Smooth muscle cell (in vitro differentiated cells): ENCODE measurements around the gene ME3. TPM values are rescaled to one million over a fixed set of nuclear protein-coding genes. Genes with fewer than 3 reads are reported as not detected.
A peak's percentile ranks its signal among the peaks of the same experiment; 100 is the strongest.

ENCODE experiments used
- DNase-seq: peaks from one replicate; lab custom pipeline; 2025; ENCODE audit not compliant: unreplicated experiment; lab: John Stamatoyannopoulos, UW
- H2AFZ ChIP-seq: fragments of 200-600 bp; sonication (generic); 2 replicates; pipeline ENCODE4 v1.6.0; 2016; ENCODE audit warnings: antibody characterized with exemption, low read depth, mild to moderate bottlenecking
- H3F3A ChIP-seq: fragments of 200-600 bp; sonication (generic); 2 replicates; pipeline ENCODE4 v1.6.0; 2017; ENCODE audit warnings: antibody characterized with exemption, low read depth
- H3K27ac ChIP-seq: fragments of 200-600 bp; sonication (generic); 2 replicates; pipeline ENCODE4 v1.5.1; 2016; ENCODE audit warnings: low read depth, mild to moderate bottlenecking
- H3K27me3 ChIP-seq: fragments of 200-600 bp; sonication (generic); 2 replicates; pipeline ENCODE4 v1.6.1; 2016; ENCODE audit warnings: low read depth, mild to moderate bottlenecking
- H3K36me3 ChIP-seq: fragments of 200-600 bp; sonication (generic); 2 replicates; pipeline ENCODE4 v1.5.1; 2016; ENCODE audit warnings: low read depth
- H3K4me1 ChIP-seq: fragments of 200-600 bp; sonication (generic); 2 replicates; pipeline ENCODE4 v1.5.1; 2016; ENCODE audit warnings: low read depth
- H3K4me2 ChIP-seq: fragments of 200-600 bp; sonication (generic); 2 replicates; pipeline ENCODE4 v1.6.0; 2016; ENCODE audit warnings: mild to moderate bottlenecking
- H3K4me3 ChIP-seq: fragments of 200-600 bp; sonication (generic); 2 replicates; pipeline ENCODE4 v1.5.1; 2016; ENCODE audit warnings: mild to moderate bottlenecking
- H3K79me2 ChIP-seq: fragments of 200-600 bp; sonication (generic); 2 replicates; pipeline ENCODE4 v1.6.0; 2016; ENCODE audit warnings: low read depth, mild to moderate bottlenecking
- H3K9ac ChIP-seq: fragments of 200-600 bp; sonication (generic); 2 replicates; pipeline ENCODE4 v1.6.0; 2016; ENCODE audit warnings: low read depth
- H3K9me3 ChIP-seq: fragments of 200-600 bp; sonication (generic); replicated peaks from 2 replicates; pipeline ENCODE4 v1.5.1; 2016; ENCODE audit warnings: low read depth
- H4K20me1 ChIP-seq: fragments of 200-600 bp; sonication (generic); 2 replicates; pipeline ENCODE4 v1.6.0; 2016; ENCODE audit warnings: low read depth
- WGBS: methylation state at CpG from one replicate; pipeline ENCODE4 v1.1.7; 2016; ENCODE audit warnings: low lambda C conversion rate; 5-methylcytosine and 5-hydroxymethylcytosine counted together
- polyA plus RNA-seq: library from polyadenylated mRNA; unstranded; fragments of >200 nt; fragmentation: Nextera tagmentation; extraction: Ambion mirVana; gene quantifications from 2 replicates; pipeline ENCODE4 v1.2.1, GENCODE V29; 2016
- total RNA-seq: library from RNA; depleted of rRNA; stranded (reverse); fragments of >200 nt; gene quantifications from 2 replicates; pipeline ENCODE4 v1.2.3, GENCODE V29; 2014
- TF ChIP-seq, protein P1 (sequence below): fragments of 200-600 bp; sonication (generic); IDR thresholded peaks from 2 replicates; pipeline ENCODE4 v1.5.1; 2017; ENCODE audit warnings: borderline replicate concordance, mild to moderate bottlenecking, antibody characterized with exemption; ENCODE audit not compliant: insufficient read depth, poor library complexity, severe bottlenecking

ME3 gene
- total and polyA plus RNA-seq, 2 experiments from 2014 or later = 4.2 to 8.4 TPM

DNA sequence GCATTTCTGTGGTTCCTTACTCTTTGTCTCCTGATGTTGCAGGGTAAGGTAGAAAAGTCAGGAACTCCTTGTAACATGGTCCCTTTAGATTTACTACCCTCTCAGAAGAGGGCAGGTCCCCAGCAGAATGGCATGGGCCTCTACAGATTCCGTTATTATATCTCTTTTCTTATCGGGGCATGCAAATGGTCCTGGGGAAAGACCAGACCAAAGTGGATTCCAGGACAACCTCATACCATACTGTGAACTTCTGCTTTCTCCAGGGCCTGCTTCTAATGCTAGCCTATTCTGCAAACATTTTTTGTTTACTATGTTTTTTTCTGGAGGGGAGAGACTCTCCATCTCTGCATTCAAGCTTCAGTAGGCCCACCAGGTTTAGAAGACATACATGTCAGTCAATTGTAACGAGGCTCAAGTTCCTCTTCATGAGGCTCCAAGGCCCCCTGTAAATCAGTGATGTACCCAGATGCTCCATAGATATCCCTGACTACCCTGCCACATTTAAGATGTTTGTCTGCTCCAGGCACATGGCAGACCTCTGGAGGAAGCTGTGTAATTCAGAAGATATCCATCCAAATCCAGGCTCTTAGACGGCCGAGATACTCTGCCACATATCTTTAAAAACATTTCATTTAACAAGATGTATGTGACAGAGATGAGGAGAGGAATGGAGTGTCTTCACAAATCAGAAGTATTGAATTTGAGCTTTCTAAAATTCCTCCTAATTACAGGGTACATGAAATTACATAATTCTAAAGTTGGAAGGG is 8.5 kb upstream of the ME3 start:
- Histone ChIP-seq H3K27ac (peak overlapping the region; percentile 60), H4K20me1 (no peaks in the 10 kb centered on the region), H3K9ac (no peak overlapping the region), H3K4me1 (peaks cover 51% of the 10 kb centered on the region), H3K4me2 (peak overlapping the region; percentile 62), H3K27me3 (no peaks in the 10 kb centered on the region), H3K79me2 (no peaks in the 10 kb centered on the region), H3K36me3 (no peaks in the 10 kb centered on the region), H3K4me3 (no peak overlapping the region), H2AFZ (peak overlapping the region; percentile 76), H3K9me3 (no peaks in the 10 kb centered on the region), H3F3A (peaks cover 20% of the 10 kb centered on the region)
- WGBS = 30% methylated on average over 5 of the region's 5 CpGs
- TF ChIP-seq, protein P1, sequence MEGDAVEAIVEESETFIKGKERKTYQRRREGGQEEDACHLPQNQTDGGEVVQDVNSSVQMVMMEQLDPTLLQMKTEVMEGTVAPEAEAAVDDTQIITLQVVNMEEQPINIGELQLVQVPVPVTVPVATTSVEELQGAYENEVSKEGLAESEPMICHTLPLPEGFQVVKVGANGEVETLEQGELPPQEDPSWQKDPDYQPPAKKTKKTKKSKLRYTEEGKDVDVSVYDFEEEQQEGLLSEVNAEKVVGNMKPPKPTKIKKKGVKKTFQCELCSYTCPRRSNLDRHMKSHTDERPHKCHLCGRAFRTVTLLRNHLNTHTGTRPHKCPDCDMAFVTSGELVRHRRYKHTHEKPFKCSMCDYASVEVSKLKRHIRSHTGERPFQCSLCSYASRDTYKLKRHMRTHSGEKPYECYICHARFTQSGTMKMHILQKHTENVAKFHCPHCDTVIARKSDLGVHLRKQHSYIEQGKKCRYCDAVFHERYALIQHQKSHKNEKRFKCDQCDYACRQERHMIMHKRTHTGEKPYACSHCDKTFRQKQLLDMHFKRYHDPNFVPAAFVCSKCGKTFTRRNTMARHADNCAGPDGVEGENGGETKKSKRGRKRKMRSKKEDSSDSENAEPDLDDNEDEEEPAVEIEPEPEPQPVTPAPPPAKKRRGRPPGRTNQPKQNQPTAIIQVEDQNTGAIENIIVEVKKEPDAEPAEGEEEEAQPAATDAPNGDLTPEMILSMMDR = no peak
- no peak for DNase-seq

DNA sequence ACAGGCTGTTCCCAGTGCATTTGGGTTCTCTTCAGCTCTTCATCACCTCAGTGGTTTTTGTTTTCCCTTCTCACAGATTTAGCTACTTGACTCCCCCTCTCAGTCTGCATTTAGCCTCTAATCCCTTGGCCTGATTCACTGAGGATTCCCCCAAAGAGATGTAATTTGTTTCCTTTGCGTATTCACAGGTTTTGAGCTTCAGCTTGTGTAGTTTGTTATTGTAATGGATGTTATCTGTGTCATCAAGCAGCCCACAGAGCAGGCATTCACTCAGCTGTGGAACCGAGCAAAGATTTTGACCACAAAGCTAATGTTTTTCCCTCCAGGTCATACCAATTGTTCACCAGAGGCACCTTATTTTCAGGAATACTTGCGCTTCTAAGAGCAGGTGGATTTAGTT is 6.4 kb upstream of the ME3 start:
- DNase-seq = no peak
- TF ChIP-seq, protein P1 = no peak
- Histone ChIP-seq H3K27ac (no peak overlapping the region), H3K36me3 (no peaks in the 10 kb centered on the region), H3F3A (peaks cover 20% of the 10 kb centered on the region), H3K4me2 (peak overlapping the region; percentile 12), H3K9me3 (no peaks in the 10 kb centered on the region), H3K4me1 (peaks cover 57% of the 10 kb centered on the region), H3K27me3 (no peaks in the 10 kb centered on the region), H2AFZ (no peak overlapping the region), H3K9ac (no peak overlapping the region), H4K20me1 (no peaks in the 10 kb centered on the region), H3K79me2 (no peaks in the 10 kb centered on the region), H3K4me3 (no peak overlapping the region)
- WGBS = 24% methylated on average over 3 of the region's 3 CpGs

DNA sequence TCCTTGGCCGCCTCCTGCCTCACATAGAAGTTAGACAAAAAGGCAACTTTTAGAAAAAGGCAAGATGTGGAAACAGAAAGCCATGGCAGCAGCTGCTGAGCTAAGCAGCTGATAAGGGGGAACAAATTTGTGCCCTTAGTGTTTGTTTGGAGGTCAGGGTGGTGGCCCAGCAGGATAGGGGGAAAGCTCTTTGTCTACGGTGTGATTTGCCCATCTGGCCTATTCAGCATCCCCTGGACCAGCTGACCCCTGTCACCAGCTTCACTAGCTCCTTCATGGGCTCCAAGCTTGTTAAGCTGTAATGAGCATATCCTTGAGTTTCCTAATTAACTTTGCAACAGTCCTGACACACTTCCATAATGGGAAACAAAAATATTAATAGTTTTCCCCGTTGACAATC is 5.9 kb upstream of the ME3 start:
- Histone ChIP-seq H3K9ac (no peak overlapping the region), H3K27me3 (no peaks in the 10 kb centered on the region), H2AFZ (no peak overlapping the region), H3K36me3 (no peaks in the 10 kb centered on the region), H3K27ac (no peak overlapping the region), H3K9me3 (no peaks in the 10 kb centered on the region), H3K4me1 (peaks cover 57% of the 10 kb centered on the region), H3K4me2 (peak overlapping the region; percentile 12), H3K79me2 (no peaks in the 10 kb centered on the region), H4K20me1 (no peaks in the 10 kb centered on the region), H3F3A (peaks cover 20% of the 10 kb centered on the region), H3K4me3 (no peak overlapping the region)
- TF ChIP-seq, protein P1 = no peak
- DNase-seq = no peak
- 70% methylated on average over 3 of the region's 3 CpGs for WGBS

DNA sequence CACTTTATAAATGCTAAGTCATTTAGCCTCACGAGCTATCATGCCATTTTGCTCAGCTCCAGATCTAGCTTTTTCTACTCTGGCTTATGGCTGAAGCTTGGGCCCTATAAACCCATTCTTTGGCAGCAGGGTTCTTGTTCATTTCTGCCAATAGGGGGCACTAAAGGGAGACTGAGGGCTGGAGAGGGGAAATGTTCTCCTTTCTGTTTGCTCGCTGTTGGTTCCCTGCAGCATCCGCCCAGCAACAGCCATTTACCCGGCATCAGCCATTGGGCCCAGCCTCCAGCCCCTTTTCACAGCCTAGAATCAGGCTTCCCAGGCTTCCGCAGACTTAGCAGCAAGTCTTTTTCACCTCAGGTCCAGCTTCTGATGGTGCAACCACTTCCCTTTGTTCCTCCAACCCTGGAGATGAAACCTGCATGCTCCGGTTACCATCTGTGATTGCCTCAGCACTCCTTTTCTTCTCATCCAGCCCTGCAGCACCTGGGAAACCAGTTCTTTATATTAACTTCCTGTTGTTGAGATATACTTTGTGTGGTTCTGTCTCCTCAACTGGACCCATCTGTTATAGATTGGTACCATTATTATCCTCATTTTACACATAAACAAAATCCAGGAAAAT is 4.2 kb upstream of the ME3 start:
- no peaks in the 10 kb centered on the region for H3K9me3 ChIP-seq
- H3K79me2 ChIP-seq = no peaks in the 10 kb centered on the region
- no peak overlapping the region for H2AFZ ChIP-seq
- H3K4me2 ChIP-seq = no peak overlapping the region
- 83% methylated on average over 6 of the region's 6 CpGs for WGBS
- no peaks in the 10 kb centered on the region for H3K36me3 ChIP-seq
- H3K27ac ChIP-seq = no peak overlapping the region
- TF ChIP-seq, protein P1 = peak; percentile 33
- no peak for DNase-seq
- H3K27me3 ChIP-seq = no peaks in the 10 kb centered on the region
- peaks cover 20% of the 10 kb centered on the region for H3F3A ChIP-seq
- no peak overlapping the region for H3K9ac ChIP-seq
- H3K4me3 ChIP-seq = no peak overlapping the region
- no peaks in the 10 kb centered on the region for H4K20me1 ChIP-seq
- peaks cover 60% of the 10 kb centered on the region for H3K4me1 ChIP-seq
